ENCODE data around the gene SPATA6L. TPM values are rescaled to one million over a fixed set of nuclear protein-coding genes. Genes with fewer than 3 reads are reported as not detected.
"Not testable (repeated sequence)": the region's sequence is repeated elsewhere in the genome, so short reads cannot be mapped to it uniquely, and the experiment has no call there.

SPATA6L gene
- total RNA-seq, 1 experiment from 2014 or later: 7.1 TPM

DNA sequence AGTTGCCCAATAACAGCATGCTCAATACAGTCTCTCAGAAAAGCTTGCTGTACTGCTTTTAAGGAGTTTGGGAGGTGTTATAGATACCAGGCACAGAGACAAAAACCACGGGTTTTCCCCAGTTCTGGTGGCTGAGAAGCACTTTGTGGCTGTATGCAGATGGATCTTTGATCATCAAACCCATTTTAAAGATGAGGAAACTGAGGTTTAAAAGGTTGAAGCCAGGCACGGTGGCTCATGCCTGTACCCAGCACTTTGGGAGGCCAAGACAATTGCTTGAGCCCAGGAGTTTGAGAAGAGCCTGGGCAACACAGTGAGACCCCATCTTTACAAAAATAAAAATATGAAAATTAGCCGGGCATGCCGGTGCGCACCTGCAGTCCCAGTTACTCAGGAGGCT lies 50.5 kb downstream of the SPATA6L start:
- BruUV-seq (replicated peaks): no TSS peak
- H4K20me1 ChIP-seq (ENCODE audit: insufficient read depth): no peaks in the 10 kb centered on the region
- no peak overlapping the region for H3K4me2 ChIP-seq
- ChIA-PET CTCF (no interaction called here), POLR2A (ENCODE audit: unreplicated experiment) (no interaction called here)
- H3K4me3 ChIP-seq: no peak overlapping the region
- intact Hi-C loops (cut with micrococcal nuclease; ENCODE audit: unreplicated experiment): no loop called here
- no peak for TF ChIP-seq EZH2 (IDR thresholded peaks at IDR 0.05; ENCODE audit: low read depth)
- TF ChIP-seq, protein P1, sequence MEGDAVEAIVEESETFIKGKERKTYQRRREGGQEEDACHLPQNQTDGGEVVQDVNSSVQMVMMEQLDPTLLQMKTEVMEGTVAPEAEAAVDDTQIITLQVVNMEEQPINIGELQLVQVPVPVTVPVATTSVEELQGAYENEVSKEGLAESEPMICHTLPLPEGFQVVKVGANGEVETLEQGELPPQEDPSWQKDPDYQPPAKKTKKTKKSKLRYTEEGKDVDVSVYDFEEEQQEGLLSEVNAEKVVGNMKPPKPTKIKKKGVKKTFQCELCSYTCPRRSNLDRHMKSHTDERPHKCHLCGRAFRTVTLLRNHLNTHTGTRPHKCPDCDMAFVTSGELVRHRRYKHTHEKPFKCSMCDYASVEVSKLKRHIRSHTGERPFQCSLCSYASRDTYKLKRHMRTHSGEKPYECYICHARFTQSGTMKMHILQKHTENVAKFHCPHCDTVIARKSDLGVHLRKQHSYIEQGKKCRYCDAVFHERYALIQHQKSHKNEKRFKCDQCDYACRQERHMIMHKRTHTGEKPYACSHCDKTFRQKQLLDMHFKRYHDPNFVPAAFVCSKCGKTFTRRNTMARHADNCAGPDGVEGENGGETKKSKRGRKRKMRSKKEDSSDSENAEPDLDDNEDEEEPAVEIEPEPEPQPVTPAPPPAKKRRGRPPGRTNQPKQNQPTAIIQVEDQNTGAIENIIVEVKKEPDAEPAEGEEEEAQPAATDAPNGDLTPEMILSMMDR (conservative IDR thresholded peaks at IDR 0.05): no peak
- peaks cover 6% of the 10 kb centered on the region; the same call in 1 of the 2 replicates for H3F3A ChIP-seq (ENCODE audit: insufficient read depth, low read depth)
- DNase-seq: no peak
- no peaks in the 10 kb centered on the region for H3K36me3 ChIP-seq (ENCODE audit: low read depth)
- H3K27me3 ChIP-seq (ENCODE audit: insufficient read depth, low read depth): no peaks in the 10 kb centered on the region
- no peak overlapping the region for H3K27ac ChIP-seq
- no peaks in the 10 kb centered on the region for H3K9me2 ChIP-seq (ENCODE audit: insufficient read depth)
- H3K79me2 ChIP-seq (ENCODE audit: low read depth): no peaks in the 10 kb centered on the region
- no peak overlapping the region for H2AFZ ChIP-seq
- peaks cover 14% of the 10 kb centered on the region for H3K4me1 ChIP-seq (replicated peaks; ENCODE audit: insufficient read depth)
- no peaks in the 10 kb centered on the region for H3K9me3 ChIP-seq (ENCODE audit: insufficient read depth, low read depth)

DNA sequence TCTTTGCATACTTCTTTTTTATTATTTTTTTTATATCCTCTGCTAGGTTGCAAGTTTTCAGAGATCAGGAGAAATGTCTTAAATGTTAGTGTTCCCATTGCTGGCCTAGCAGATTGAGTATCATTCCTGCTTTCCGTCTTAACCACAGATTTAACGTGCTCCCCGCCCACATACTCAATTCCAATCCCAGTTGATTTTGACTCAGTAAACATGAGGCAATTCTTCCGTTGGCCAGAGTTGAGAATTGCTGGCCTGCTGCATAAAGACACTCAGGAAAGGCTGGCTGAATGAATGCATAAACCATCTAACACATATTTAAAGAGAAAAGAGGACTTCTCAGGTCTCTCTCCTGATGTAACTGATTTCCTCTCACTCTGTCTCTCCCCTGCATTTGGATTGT lies 51.0 kb downstream of the SPATA6L start:
- TF ChIP-seq EZH2 (IDR thresholded peaks at IDR 0.05; ENCODE audit: low read depth): no peak
- TF ChIP-seq, protein P1 (conservative IDR thresholded peaks at IDR 0.05): no peak
- H3K27me3 ChIP-seq (ENCODE audit: insufficient read depth, low read depth): no peaks in the 10 kb centered on the region
- H3K27ac ChIP-seq: no peak overlapping the region
- ChIA-PET CTCF (no interaction called here), POLR2A (ENCODE audit: unreplicated experiment) (no interaction called here)
- 0 out of 2 replicates have a peak, but pooled peaks cover 1% of the 10 kb centered on the region for H3F3A ChIP-seq (ENCODE audit: insufficient read depth, low read depth)
- no peaks in the 10 kb centered on the region for H3K79me2 ChIP-seq (ENCODE audit: low read depth)
- no peaks in the 10 kb centered on the region for H3K9me3 ChIP-seq (ENCODE audit: insufficient read depth, low read depth)
- H3K4me3 ChIP-seq: no peak overlapping the region
- H4K20me1 ChIP-seq (ENCODE audit: insufficient read depth): no peaks in the 10 kb centered on the region
- no TSS peak for BruUV-seq (replicated peaks)
- no peak for DNase-seq
- intact Hi-C loops (cut with micrococcal nuclease; ENCODE audit: unreplicated experiment): no loop called here
- peaks cover 8% of the 10 kb centered on the region for H3K4me1 ChIP-seq (replicated peaks; ENCODE audit: insufficient read depth)
- H3K36me3 ChIP-seq (ENCODE audit: low read depth): no peaks in the 10 kb centered on the region
- no peak overlapping the region for H3K4me2 ChIP-seq
- H3K9me2 ChIP-seq (ENCODE audit: insufficient read depth): no peaks in the 10 kb centered on the region
- no peak overlapping the region for H2AFZ ChIP-seq

DNA sequence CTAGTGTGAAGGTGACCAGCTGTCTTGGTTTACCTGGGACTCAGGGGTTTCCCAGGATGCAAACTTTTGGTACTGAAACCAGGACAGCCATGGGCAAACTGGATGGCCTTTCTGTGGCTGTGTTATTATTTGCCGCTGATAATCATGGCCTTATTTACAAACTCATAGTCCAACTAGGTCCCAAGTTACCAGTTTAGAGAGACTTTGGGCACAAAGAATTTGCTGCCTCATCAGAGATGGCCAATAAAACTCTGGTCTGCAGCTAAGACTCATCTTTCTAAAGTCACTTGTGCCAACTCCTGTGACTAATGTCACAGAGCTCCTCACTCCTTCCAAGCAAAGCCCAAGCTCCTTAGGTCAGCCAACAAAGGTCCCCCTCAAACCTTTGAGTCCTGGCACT lies 51.7 kb downstream of the SPATA6L start:
- no peak for DNase-seq
- H3K9me3 ChIP-seq (ENCODE audit: insufficient read depth, low read depth): no peaks in the 10 kb centered on the region
- no peaks in the 10 kb centered on the region for H3F3A ChIP-seq (ENCODE audit: insufficient read depth, low read depth)
- no peaks in the 10 kb centered on the region for H3K27me3 ChIP-seq (ENCODE audit: insufficient read depth, low read depth)
- no peak overlapping the region for H3K4me2 ChIP-seq
- no peaks in the 10 kb centered on the region for H3K9me2 ChIP-seq (ENCODE audit: insufficient read depth)
- TF ChIP-seq EZH2 (IDR thresholded peaks at IDR 0.05; ENCODE audit: low read depth): no peak
- TF ChIP-seq, protein P1 (conservative IDR thresholded peaks at IDR 0.05): no peak
- H3K4me1 ChIP-seq (replicated peaks; ENCODE audit: insufficient read depth): peaks cover 2% of the 10 kb centered on the region
- no peaks in the 10 kb centered on the region for H4K20me1 ChIP-seq (ENCODE audit: insufficient read depth)
- H3K4me3 ChIP-seq: no peak overlapping the region
- no peak overlapping the region for H2AFZ ChIP-seq
- no TSS peak for BruUV-seq (replicated peaks)
- ChIA-PET POLR2A (ENCODE audit: unreplicated experiment) (interaction anchor here (0.7 kb wide), 1 partner anchor 986 kb away, joined by 3 read pairs; no protein-coding TSS in a partner anchor), CTCF (no interaction called here)
- no peaks in the 10 kb centered on the region for H3K79me2 ChIP-seq (ENCODE audit: low read depth)
- intact Hi-C loops (cut with micrococcal nuclease; ENCODE audit: unreplicated experiment): no loop called here
- H3K36me3 ChIP-seq (ENCODE audit: low read depth): no peaks in the 10 kb centered on the region
- H3K27ac ChIP-seq: no peak overlapping the region

DNA sequence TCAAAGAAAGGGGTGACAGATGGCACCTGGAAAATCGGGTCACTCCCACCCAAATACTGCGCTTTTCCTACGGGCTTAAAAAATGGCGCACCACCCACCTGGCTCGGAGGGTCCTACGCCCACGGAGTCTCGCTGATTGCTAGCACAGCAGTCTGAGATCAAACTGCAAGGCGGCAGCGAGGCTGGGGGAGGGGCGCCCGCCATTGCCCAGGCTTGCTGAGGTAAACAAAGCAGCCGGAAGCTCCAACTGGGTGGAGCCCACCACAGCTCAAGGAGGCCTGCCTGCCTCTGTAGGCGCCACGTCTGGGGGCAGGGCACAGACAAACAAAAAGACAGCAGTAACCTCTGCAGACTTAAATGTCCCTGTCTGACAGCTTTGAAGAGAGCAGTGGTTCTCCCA lies 60.2 kb downstream of the SPATA6L start:
- H3K36me3 ChIP-seq (ENCODE audit: low read depth); H4K20me1 ChIP-seq (ENCODE audit: insufficient read depth); H3K4me3 ChIP-seq; intact Hi-C loops (cut with micrococcal nuclease; ENCODE audit: unreplicated experiment); H3K4me1 ChIP-seq (replicated peaks; ENCODE audit: insufficient read depth); BruUV-seq (replicated peaks); H3K79me2 ChIP-seq (ENCODE audit: low read depth); H3K27ac ChIP-seq; DNase-seq; H3K4me2 ChIP-seq; CTCF ChIA-PET; H3F3A ChIP-seq (ENCODE audit: insufficient read depth, low read depth); H3K9me2 ChIP-seq (ENCODE audit: insufficient read depth); H3K9me3 ChIP-seq (ENCODE audit: insufficient read depth, low read depth); POLR2A ChIA-PET (ENCODE audit: unreplicated experiment); H2AFZ ChIP-seq; H3K27me3 ChIP-seq (ENCODE audit: insufficient read depth, low read depth): not testable (repeated sequence)
